WTC11 (cell line): Measurements from ENCODE around the gene KLC4. TPM values are rescaled to one million over a fixed set of nuclear protein-coding genes. Genes with fewer than 3 reads are reported as not detected.

Source experiments
- ATAC-seq: fragments of 200-7000 bp; cut with Tn5 transposase; 2 replicates; pipeline ENCODE4 v1.10.0; 2021; ENCODE audit warnings: mild to moderate bottlenecking, moderate library complexity
- CTCF ChIA-PET: fragments of 300-600 bp; sonication (Branson Sonifier 250); formaldehyde crosslinking; loops from one replicate; lab custom pipeline; 2021; ENCODE audit warnings: antibody characterized with exemption; lab: Charles Lee
- POLR2A ChIA-PET: fragments of 350-600 bp; sonication (Branson Sonifier 250); formaldehyde crosslinking; loops from one replicate; lab custom pipeline; 2021; ENCODE audit warnings: antibody characterized with exemption; lab: Charles Lee
- DNase-seq: peaks from one replicate; pipeline ENCODE4 v3.0.0; 2021; ENCODE audit warnings: low spot score
- H3K27ac Mint-ChIP-seq: 2 replicates; pipeline ENCODE4 v1.8.0; 2021; ENCODE audit warnings: mixed read lengths
- H3K27me3 Mint-ChIP-seq: 2 replicates; pipeline ENCODE4 v1.8.0; 2021; ENCODE audit warnings: low read depth, mild to moderate bottlenecking, moderate library complexity, mixed read lengths
- H3K36me3 Mint-ChIP-seq: 2 replicates; pipeline ENCODE4 v1.8.0; 2021; ENCODE audit warnings: mixed read lengths
- H3K4me1 Mint-ChIP-seq: 2 replicates; pipeline ENCODE4 v1.8.0; 2022; ENCODE audit warnings: mixed read lengths
- H3K4me3 Mint-ChIP-seq: 2 replicates; pipeline ENCODE4 v1.8.0; 2021; ENCODE audit warnings: mild to moderate bottlenecking, moderate library complexity, mixed read lengths
- H3K9me3 Mint-ChIP-seq: 2 replicates; pipeline ENCODE4 v1.8.0; 2021; ENCODE audit warnings: mixed read lengths
- AFF4 ChIP-seq: sonication (generic); formaldehyde crosslinking; IDR thresholded peaks from 2 replicates; pipeline ENCODE4 v1.8.1; 2023; ENCODE audit warnings: mild to moderate bottlenecking, missing genetic modification reagents, borderline replicate concordance
- AR ChIP-seq: fragments of 250-450 bp; sonication (Bioruptor Pico); IDR thresholded peaks from 2 replicates; pipeline ENCODE4 v1.9.0; 2021; ENCODE audit warnings: mild to moderate bottlenecking
- ATF3 ChIP-seq: sonication (generic); formaldehyde crosslinking; conservative IDR thresholded peaks from 2 replicates; pipeline ENCODE4 v1.8.1; 2022; ENCODE audit warnings: mild to moderate bottlenecking, missing genetic modification reagents
- CREB1 ChIP-seq: sonication (generic); formaldehyde crosslinking; IDR thresholded peaks from 2 replicates; pipeline ENCODE4 v1.8.0; 2023; ENCODE audit warnings: mild to moderate bottlenecking, missing genetic modification reagents
- CREM ChIP-seq: sonication (generic); formaldehyde crosslinking; IDR thresholded peaks from 2 replicates; pipeline ENCODE4 v1.8.1; 2022; ENCODE audit warnings: mild to moderate bottlenecking, missing genetic modification reagents, moderate library complexity
- ELF4 ChIP-seq: sonication (generic); formaldehyde crosslinking; IDR thresholded peaks from 2 replicates; pipeline ENCODE4 v1.8.1; 2022; ENCODE audit warnings: low read depth, mild to moderate bottlenecking, moderate library complexity, missing genetic modification reagents
- ERG ChIP-seq: fragments of 250-450 bp; sonication (Bioruptor Pico); IDR thresholded peaks from 2 replicates; pipeline ENCODE4 v1.8.0; 2021; ENCODE audit warnings: mild to moderate bottlenecking
- ESRRA ChIP-seq: sonication (generic); formaldehyde crosslinking; IDR thresholded peaks from 2 replicates; pipeline ENCODE4 v1.8.1; 2022; ENCODE audit warnings: mild to moderate bottlenecking, missing genetic modification reagents, borderline replicate concordance
- GTF2I ChIP-seq: fragments of 250-450 bp; sonication (Bioruptor Pico); conservative IDR thresholded peaks from 2 replicates; pipeline ENCODE4 v1.4.0; 2021; ENCODE audit warnings: mild to moderate bottlenecking
- JUN ChIP-seq: sonication (generic); formaldehyde crosslinking; IDR thresholded peaks from 2 replicates; pipeline ENCODE4 v1.8.0; 2023; ENCODE audit warnings: mild to moderate bottlenecking, missing genetic modification reagents
- ZBTB21 ChIP-seq: sonication (generic); formaldehyde crosslinking; IDR thresholded peaks from 2 replicates; pipeline ENCODE4 v1.8.1; 2023; ENCODE audit warnings: mild to moderate bottlenecking, missing genetic modification reagents, borderline replicate concordance
- ZMAT4 ChIP-seq: fragments of 250-450 bp; sonication (Bioruptor Pico); IDR thresholded peaks from 2 replicates; pipeline ENCODE4 v1.9.0; 2021; ENCODE audit warnings: mild to moderate bottlenecking
- ZNF121 ChIP-seq: sonication (generic); formaldehyde crosslinking; IDR thresholded peaks from 2 replicates; pipeline ENCODE4 v1.8.0; 2023; ENCODE audit warnings: missing genetic modification reagents
- ZNF423 ChIP-seq: fragments of 250-450 bp; sonication (Bioruptor Pico); IDR thresholded peaks from 2 replicates; pipeline ENCODE4 v2.1.2; 2022; ENCODE audit warnings: mild to moderate bottlenecking, moderate library complexity
- ZNF512 ChIP-seq: sonication (generic); formaldehyde crosslinking; IDR thresholded peaks from 2 replicates; pipeline ENCODE4 v1.8.1; 2022; ENCODE audit warnings: missing genetic modification reagents, borderline replicate concordance
- ZNF532 ChIP-seq: fragments of 250-450 bp; sonication (Bioruptor Pico); IDR thresholded peaks from 2 replicates; pipeline ENCODE4 v1.9.0; 2021; ENCODE audit warnings: mild to moderate bottlenecking, borderline replicate concordance
- total RNA-seq: library from RNA; stranded (reverse); gene quantifications from 3 replicates; pipeline ENCODE4 v1.2.3, GENCODE V29; 2021

The KLC4 gene
- total RNA-seq, 1 experiment from 2014 or later: 35.7 TPM

GRCh38 chr6:43096451-43097097 is 37.1 kb downstream of the KLC4 start:
- Mint-ChIP-seq H3K4me3 (peak overlapping the region; percentile 10), H3K9me3 (no peaks in the 10 kb centered on the region), H3K27me3 (no peaks in the 10 kb centered on the region), H3K36me3 (no peaks in the 10 kb centered on the region), H3K4me1 (peaks cover 64% of the 10 kb centered on the region), H3K27ac (peak overlapping the region; percentile 97)
- TF ChIP-seq GTF2I (CRISPR knock-in tag) (no peak), AR (no peak), ZNF121 (CRISPR knock-in tag) (peak; percentile 92), JUN (CRISPR knock-in tag) (no peak), ZBTB21 (CRISPR knock-in tag) (no peak), ELF4 (CRISPR knock-in tag) (no peak), ZNF532 (CRISPR knock-in tag) (no peak), ERG (CRISPR knock-in tag) (no peak)
- peak; percentile 51 for DNase-seq
- POLR2A ChIA-PET: interaction anchor here (0.8 to 2.0 kb wide), 6 partner anchors 11 to 43 kb away, joined by 3 to 10 read pairs (median 4); partner anchors contain the start of genes CUL7, KLC4, MRPL2 and PTK7
- peak; percentile 81 for ATAC-seq
- CTCF ChIA-PET: interaction anchor here (0.6 to 2.0 kb wide), 9 partner anchors 13 to 132 kb away, joined by 3 to 11 read pairs (median 4); partner anchors contain the start of genes DNPH1 and PTK7

GRCh38 chr6:43097098-43097489 is 37.7 kb downstream of the KLC4 start:
- ATAC-seq: peak; percentile 6; the same call in 1 of the 2 replicates
- Mint-ChIP-seq H3K9me3 (no peaks in the 10 kb centered on the region), H3K27ac (peak overlapping the region; percentile 97)
- TF ChIP-seq CREB1 (CRISPR knock-in tag) (no peak), ATF3 (CRISPR knock-in tag) (no peak), ELF4 (CRISPR knock-in tag) (no peak), AFF4 (CRISPR knock-in tag) (no peak), ZNF423 (CRISPR knock-in tag) (no peak), ERG (CRISPR knock-in tag) (no peak), ESRRA (CRISPR knock-in tag) (no peak), CREM (CRISPR knock-in tag) (no peak), ZMAT4 (CRISPR knock-in tag) (no peak), ZNF512 (CRISPR knock-in tag) (no peak)
- TF ChIP-seq, all 79 proteins: peak for 0
- no peaks in the 10 kb centered on the region for H3K27me3 Mint-ChIP-seq
- peaks cover 63% of the 10 kb centered on the region for H3K4me1 Mint-ChIP-seq
- no peak for DNase-seq
- H3K36me3 Mint-ChIP-seq: no peaks in the 10 kb centered on the region
- POLR2A ChIA-PET: interaction anchor here (0.9 to 2.0 kb wide), 5 partner anchors 10 to 43 kb away, joined by 3 to 10 read pairs (median 4); partner anchors contain the start of genes CUL7, KLC4, MRPL2 and PTK7
- H3K4me3 Mint-ChIP-seq: peak overlapping the region; percentile 10; the same call in 1 of the 2 replicates
- CTCF ChIA-PET: interaction anchor here (0.6 to 2.0 kb wide), 7 partner anchors 16 to 132 kb away, joined by 3 to 11 read pairs (median 4); partner anchors contain the start of genes DNPH1 and PTK7
